ENCODE measurements around the gene IRS2. TPM values are rescaled to one million over a fixed set of nuclear protein-coding genes. Genes with fewer than 3 reads are reported as not detected.

The IRS2 gene
- total RNA-seq, 1 experiment from 2014 or later = 41.8 TPM

- peaks cover 6% of the 10 kb centered on the region for H3K9me3 Mint-ChIP-seq (ENCODE audit: unreplicated experiment)
- ChIA-PET POLR2A (no interaction called here), CTCF (no interaction called here)
- peak overlapping the region; percentile 16 for H3K27ac Mint-ChIP-seq (ENCODE audit: low read depth, unreplicated experiment)
- no TSS peak for BruUV-seq (replicated peaks)
- H3K36me3 Mint-ChIP-seq (ENCODE audit: insufficient read depth, unreplicated experiment) = peaks cover 10% of the 10 kb centered on the region
- no peaks in the 10 kb centered on the region for H3K27me3 Mint-ChIP-seq (ENCODE audit: insufficient read depth, unreplicated experiment)
- H3K4me3 Mint-ChIP-seq (ENCODE audit: unreplicated experiment) = no peak overlapping the region
- peaks cover 40% of the 10 kb centered on the region for H3K4me1 Mint-ChIP-seq (ENCODE audit: insufficient read depth, unreplicated experiment)
- TF ChIP-seq, protein P1, sequence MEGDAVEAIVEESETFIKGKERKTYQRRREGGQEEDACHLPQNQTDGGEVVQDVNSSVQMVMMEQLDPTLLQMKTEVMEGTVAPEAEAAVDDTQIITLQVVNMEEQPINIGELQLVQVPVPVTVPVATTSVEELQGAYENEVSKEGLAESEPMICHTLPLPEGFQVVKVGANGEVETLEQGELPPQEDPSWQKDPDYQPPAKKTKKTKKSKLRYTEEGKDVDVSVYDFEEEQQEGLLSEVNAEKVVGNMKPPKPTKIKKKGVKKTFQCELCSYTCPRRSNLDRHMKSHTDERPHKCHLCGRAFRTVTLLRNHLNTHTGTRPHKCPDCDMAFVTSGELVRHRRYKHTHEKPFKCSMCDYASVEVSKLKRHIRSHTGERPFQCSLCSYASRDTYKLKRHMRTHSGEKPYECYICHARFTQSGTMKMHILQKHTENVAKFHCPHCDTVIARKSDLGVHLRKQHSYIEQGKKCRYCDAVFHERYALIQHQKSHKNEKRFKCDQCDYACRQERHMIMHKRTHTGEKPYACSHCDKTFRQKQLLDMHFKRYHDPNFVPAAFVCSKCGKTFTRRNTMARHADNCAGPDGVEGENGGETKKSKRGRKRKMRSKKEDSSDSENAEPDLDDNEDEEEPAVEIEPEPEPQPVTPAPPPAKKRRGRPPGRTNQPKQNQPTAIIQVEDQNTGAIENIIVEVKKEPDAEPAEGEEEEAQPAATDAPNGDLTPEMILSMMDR (IDR thresholded peaks at IDR 0.05; ENCODE audit: unreplicated experiment) = no peak
- DNase-seq (ENCODE audit: unreplicated experiment) = no peak
- intact Hi-C loops (cut with micrococcal nuclease) = no loop called here
Measured at GRCh38 chr13:109740721-109741120, 45.7 kb downstream of the IRS2 start.

GRCh38 chr13:109740121-109740520 is 46.3 kb downstream of the IRS2 start:
- no peak overlapping the region for H3K4me3 Mint-ChIP-seq (ENCODE audit: unreplicated experiment)
- POLR2A ChIA-PET = no interaction called here
- H3K27ac Mint-ChIP-seq (ENCODE audit: low read depth, unreplicated experiment) = no peak overlapping the region
- H3K36me3 Mint-ChIP-seq (ENCODE audit: insufficient read depth, unreplicated experiment) = peaks cover 10% of the 10 kb centered on the region
- CTCF ChIA-PET = no interaction called here
- DNase-seq (ENCODE audit: unreplicated experiment) = no peak
- BruUV-seq (replicated peaks) = no TSS peak
- intact Hi-C loops (cut with micrococcal nuclease) = no loop called here
- H3K4me1 Mint-ChIP-seq (ENCODE audit: insufficient read depth, unreplicated experiment) = peaks cover 40% of the 10 kb centered on the region
- H3K27me3 Mint-ChIP-seq (ENCODE audit: insufficient read depth, unreplicated experiment) = no peaks in the 10 kb centered on the region
- TF ChIP-seq, protein P1 (IDR thresholded peaks at IDR 0.05; ENCODE audit: unreplicated experiment) = no peak
- H3K9me3 Mint-ChIP-seq (ENCODE audit: unreplicated experiment) = peaks cover 6% of the 10 kb centered on the region

DNA sequence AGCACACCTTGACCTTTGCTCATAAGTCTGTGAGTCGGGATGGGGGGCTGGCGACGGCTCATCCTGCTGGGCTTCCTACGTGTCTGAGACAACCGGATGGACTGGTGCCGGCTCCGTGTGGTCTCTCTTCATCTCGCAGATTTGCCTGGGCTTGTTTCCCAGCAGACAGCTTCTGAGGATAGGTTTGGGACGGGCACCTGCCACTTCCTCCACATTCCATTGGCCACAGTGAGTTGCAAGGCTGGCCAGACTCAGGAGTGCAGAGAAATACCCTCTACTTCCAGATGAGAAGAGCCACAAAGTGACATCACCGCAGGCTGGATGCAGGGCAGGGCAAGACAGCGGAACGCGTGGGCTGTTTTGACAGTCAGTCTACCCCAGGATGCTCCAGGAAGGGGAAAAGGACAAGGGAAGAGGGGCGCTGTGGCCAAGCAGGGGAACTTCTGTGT is 48.1 kb downstream of the IRS2 start:
- Mint-ChIP-seq H3K27ac (ENCODE audit: low read depth, unreplicated experiment) (peak overlapping the region; percentile 28), H3K36me3 (ENCODE audit: insufficient read depth, unreplicated experiment) (peaks cover 5% of the 10 kb centered on the region), H3K4me3 (ENCODE audit: unreplicated experiment) (peak overlapping the region; percentile 52), H3K27me3 (ENCODE audit: insufficient read depth, unreplicated experiment) (no peaks in the 10 kb centered on the region), H3K9me3 (ENCODE audit: unreplicated experiment) (no peaks in the 10 kb centered on the region), H3K4me1 (ENCODE audit: insufficient read depth, unreplicated experiment) (peaks cover 29% of the 10 kb centered on the region)
- no TSS peak for BruUV-seq (replicated peaks)
- CTCF ChIA-PET = no interaction called here
- intact Hi-C loops (cut with micrococcal nuclease) = no loop called here
- DNase-seq (ENCODE audit: unreplicated experiment) = peak; percentile 39
- TF ChIP-seq, protein P1 (IDR thresholded peaks at IDR 0.05; ENCODE audit: unreplicated experiment) = no peak
- POLR2A ChIA-PET = interaction anchor here (0.6 kb wide), 1 partner anchor 330 kb away, joined by 3 read pairs; no protein-coding TSS in a partner anchor

GRCh38 chr13:109737606-109738005 is 48.8 kb downstream of the IRS2 start:
- Mint-ChIP-seq H3K9me3 (ENCODE audit: unreplicated experiment) (no peaks in the 10 kb centered on the region), H3K27me3 (ENCODE audit: insufficient read depth, unreplicated experiment) (no peaks in the 10 kb centered on the region), H3K4me1 (ENCODE audit: insufficient read depth, unreplicated experiment) (peaks cover 22% of the 10 kb centered on the region), H3K36me3 (ENCODE audit: insufficient read depth, unreplicated experiment) (peaks cover 6% of the 10 kb centered on the region), H3K4me3 (ENCODE audit: unreplicated experiment) (peak overlapping the region; percentile 52), H3K27ac (ENCODE audit: low read depth, unreplicated experiment) (peak overlapping the region; percentile 28)
- ChIA-PET POLR2A (interaction anchor here (0.8 kb wide), 1 partner anchor 473 kb away, joined by 5 read pairs; no protein-coding TSS in a partner anchor), CTCF (interaction anchor here (0.6 to 1.0 kb wide), 2 partner anchors 321 to 778 kb away, joined by 3 read pairs; no protein-coding TSS in a partner anchor)
- intact Hi-C loops (cut with micrococcal nuclease) = no loop called here
- BruUV-seq (replicated peaks) = no TSS peak
- TF ChIP-seq, protein P1 (IDR thresholded peaks at IDR 0.05; ENCODE audit: unreplicated experiment) = no peak
- DNase-seq (ENCODE audit: unreplicated experiment) = peak; percentile 12

Data from MCF 10A (cell line).